GM23248 (cell line): ENCODE measurements around the gene NCOA5. TPM values are rescaled to one million over a fixed set of nuclear protein-coding genes. Genes with fewer than 3 reads are reported as not detected.

Experiments used
- DNase-seq: peaks from one replicate; pipeline ENCODE4 v3.0.0-alpha.2; 2015
- H2AFZ ChIP-seq: fragments of 200-600 bp; sonication (generic); 2 replicates; pipeline ENCODE4 v1.6.1; 2016; ENCODE audit warnings: antibody characterized with exemption
- H3F3A ChIP-seq: fragments of 200-600 bp; sonication (generic); 2 replicates; pipeline ENCODE4 v1.6.1; 2016; ENCODE audit warnings: mild to moderate bottlenecking, antibody characterized with exemption, mixed run types; ENCODE audit not compliant: insufficient read depth
- H3K27ac ChIP-seq: fragments of 200-600 bp; sonication (generic); 2 replicates; pipeline ENCODE4 v1.5.1; 2016; ENCODE audit warnings: mild to moderate bottlenecking
- H3K27me3 ChIP-seq: fragments of 200-600 bp; sonication (generic); replicated peaks from 2 replicates; pipeline ENCODE4 v1.6.1; 2016; ENCODE audit warnings: mild to moderate bottlenecking; ENCODE audit not compliant: insufficient read depth
- H3K36me3 ChIP-seq: fragments of 200-600 bp; sonication (generic); 2 replicates; pipeline ENCODE4 v1.6.1; 2016; ENCODE audit warnings: low read depth, mild to moderate bottlenecking
- H3K4me1 ChIP-seq: fragments of 200-600 bp; sonication (generic); 2 replicates; pipeline ENCODE4 v1.6.1; 2016; ENCODE audit warnings: mild to moderate bottlenecking; ENCODE audit not compliant: insufficient read depth
- H3K4me2 ChIP-seq: fragments of 200-600 bp; sonication (generic); one replicate; pipeline ENCODE4 v1.6.1; 2016; ENCODE audit warnings: mild to moderate bottlenecking; ENCODE audit not compliant: unreplicated experiment
- H3K4me3 ChIP-seq: fragments of 200-600 bp; sonication (generic); 2 replicates; pipeline ENCODE4 v1.5.1; 2016; ENCODE audit warnings: mild to moderate bottlenecking
- H3K79me2 ChIP-seq: fragments of 200-600 bp; sonication (generic); 2 replicates; pipeline ENCODE4 v1.6.1; 2016; ENCODE audit warnings: mild to moderate bottlenecking; ENCODE audit not compliant: insufficient read depth
- H3K9ac ChIP-seq: fragments of 200-600 bp; sonication (generic); 2 replicates; pipeline ENCODE4 v1.6.1; 2016; ENCODE audit warnings: mild to moderate bottlenecking
- H3K9me2 ChIP-seq: fragments of 200-600 bp; sonication (generic); 2 replicates; pipeline ENCODE4 v1.6.1; 2016; ENCODE audit warnings: mixed run types, mild to moderate bottlenecking, moderate library complexity; ENCODE audit not compliant: insufficient read depth
- H3K9me3 ChIP-seq: fragments of 200-600 bp; sonication (generic); one replicate; pipeline ENCODE4 v1.6.1; 2017; ENCODE audit warnings: low read depth
- H4K20me1 ChIP-seq: fragments of 200-600 bp; sonication (generic); 2 replicates; pipeline ENCODE4 v1.6.0; 2016; ENCODE audit not compliant: insufficient read depth
- EZH2 ChIP-seq: fragments of 200-600 bp; sonication (generic); IDR thresholded peaks from 2 replicates; pipeline ENCODE4 v1.6.1; 2018; ENCODE audit warnings: antibody characterized with exemption, mild to moderate bottlenecking; ENCODE audit not compliant: insufficient read depth, poor library complexity, severe bottlenecking
- EZH2phosphoT487 ChIP-seq: fragments of 200-600 bp; sonication (generic); IDR thresholded peaks from 2 replicates; pipeline ENCODE4 v1.6.1; 2018; ENCODE audit warnings: antibody characterized with exemption, moderate library complexity, mild to moderate bottlenecking, low read depth; ENCODE audit not compliant: insufficient read depth
- WGBS, 2 experiments: methylation state at CpG; one replicate each; pipeline ENCODE4 v1.1.6; 2015 to 2017; ENCODE audit warnings: low lambda C conversion rate in 2 of 2, low coverage in 1 of 2; ENCODE audit errors: missing lambda C conversion rate in 2 of 2; 5-methylcytosine and 5-hydroxymethylcytosine counted together
- in situ Hi-C: fragments of 300-500 bp; cut with MboI; formaldehyde crosslinking; loops from 2 replicates; pipeline ENCODE4 v1.15.0; 2020
- polyA plus RNA-seq: library from polyadenylated mRNA; unstranded; fragments of >200 nt; fragmentation: Nextera tagmentation; extraction: Ambion mirVana; gene quantifications from 2 replicates; pipeline ENCODE4 v1.2.1, GENCODE V29; 2016
- total RNA-seq: library from RNA; depleted of rRNA; stranded (reverse); fragments of >200 nt; shearing (Covaris generic); gene quantifications from 2 replicates; pipeline ENCODE4 v1.2.3, GENCODE V29; 2014

NCOA5 gene
- total and polyA plus RNA-seq, 2 experiments from 2014 or later, result 15.3 to 20.4 TPM

DNA sequence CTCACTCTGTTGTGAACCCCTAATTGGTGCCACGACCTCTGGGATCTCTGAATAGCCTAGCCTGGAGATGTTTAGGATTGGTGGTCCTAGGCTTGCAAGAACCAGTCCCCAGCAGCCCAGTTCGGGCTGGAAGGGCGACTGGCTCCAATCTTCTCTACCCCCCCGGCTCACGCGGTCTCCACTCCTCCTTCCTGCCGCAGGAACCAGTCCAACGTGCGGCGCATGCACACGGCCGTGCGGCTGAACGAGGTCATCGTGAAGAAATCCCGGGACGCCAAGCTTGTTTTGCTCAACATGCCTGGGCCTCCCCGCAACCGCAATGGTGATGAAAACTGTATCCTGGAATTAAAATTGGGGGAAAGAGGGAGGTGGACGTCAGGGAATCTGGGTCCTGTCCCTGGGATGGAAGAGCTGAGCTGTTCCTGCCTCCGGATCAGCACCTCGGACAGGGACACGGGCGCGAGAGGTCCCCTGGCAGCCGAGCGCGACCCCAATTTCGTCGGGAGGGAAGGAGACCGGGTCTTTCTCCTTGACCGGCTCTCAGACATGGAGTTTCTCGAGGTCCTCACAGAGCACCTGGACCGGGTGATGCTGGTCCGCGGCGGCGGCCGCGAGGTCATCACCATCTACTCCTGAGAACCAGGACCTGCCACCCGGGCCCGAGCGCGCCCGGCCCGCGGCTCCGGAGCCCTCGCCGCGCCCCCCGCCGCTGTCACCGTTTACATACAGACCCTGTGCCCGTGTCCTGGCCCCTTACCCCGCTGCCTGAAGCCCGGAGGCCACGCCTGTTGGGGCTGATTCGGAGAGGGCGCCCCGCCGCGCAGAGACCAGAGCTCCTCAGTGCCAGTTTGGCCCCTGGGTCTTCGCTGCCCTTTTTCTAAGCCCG lies 32.5 kb downstream of the NCOA5 start:
- Histone ChIP-seq H3K4me3 (peak overlapping the region; percentile 70), H3K9me3 (no peaks in the 10 kb centered on the region), H3F3A (0 out of 2 replicates have a peak, but pooled peaks cover 8% of the 10 kb centered on the region), H3K4me1 (peaks cover 7% of the 10 kb centered on the region; the same call in 1 of the 2 replicates), H3K79me2 (no peaks in the 10 kb centered on the region), H4K20me1 (no peaks in the 10 kb centered on the region), H3K4me2 (peak overlapping the region; percentile 83), H3K9me2 (no peaks in the 10 kb centered on the region), H3K9ac (no peak overlapping the region), H3K27ac (no peak overlapping the region), H3K36me3 (0 out of 2 replicates have a peak, but pooled peaks cover 3% of the 10 kb centered on the region), H3K27me3 (no peaks in the 10 kb centered on the region), H2AFZ (no peak overlapping the region)
- WGBS, 2 experiments, result 19 to 20% methylated on average over 47 to 49 of the region's 65 CpGs
- in situ Hi-C loops, result no loop called here
- peak; percentile 67 for DNase-seq
- no peak for TF ChIP-seq EZH2
- TF ChIP-seq EZH2phosphoT487, result no peak

DNA sequence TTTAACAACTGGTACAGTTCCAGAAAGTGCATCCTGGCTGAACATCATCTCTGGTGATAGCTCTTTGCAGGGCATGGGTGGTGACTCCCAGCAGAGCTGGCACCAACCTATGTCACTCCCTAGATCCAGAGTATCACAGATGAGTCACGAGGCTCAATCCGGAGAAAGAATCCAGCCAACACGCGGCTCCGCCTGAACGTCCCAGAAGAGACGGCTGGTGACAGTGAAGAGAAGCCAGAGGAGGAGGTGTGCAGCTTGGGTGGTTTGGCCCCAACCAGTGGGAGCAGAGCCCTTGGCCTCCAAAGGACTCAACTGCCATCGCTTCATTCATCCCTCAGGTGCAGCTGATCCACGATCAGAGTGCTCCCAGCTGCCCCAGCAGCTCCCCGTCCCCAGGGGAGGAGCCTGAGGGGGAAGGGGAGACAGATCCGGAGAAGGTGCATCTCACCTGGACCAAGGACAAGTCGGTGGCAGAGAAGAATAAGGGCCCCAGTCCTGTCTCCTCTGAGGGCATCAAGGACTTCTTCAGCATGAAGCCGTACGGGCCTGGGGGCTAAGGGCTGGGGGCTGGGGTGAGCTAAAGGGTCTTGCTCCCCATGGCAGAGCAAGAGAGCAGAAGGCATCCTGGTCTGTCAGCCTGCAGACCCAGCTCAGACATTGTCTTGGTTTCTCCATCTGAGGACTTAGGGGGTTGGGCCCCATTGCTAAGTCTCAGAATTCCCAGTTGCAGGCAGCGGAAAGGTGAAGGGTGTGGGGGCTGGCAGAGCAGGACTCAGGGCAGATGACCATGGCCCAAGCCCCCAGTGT lies 33.5 kb downstream of the NCOA5 start:
- WGBS, 2 experiments, result 49% methylated on average over 15 of the region's 15 CpGs
- H3F3A ChIP-seq, result 0 out of 2 replicates have a peak, but pooled peaks cover 8% of the 10 kb centered on the region
- TF ChIP-seq EZH2 (no peak), EZH2phosphoT487 (no peak)
- H3K4me3 ChIP-seq, result no peak overlapping the region
- H2AFZ ChIP-seq, result no peak overlapping the region
- H3K27me3 ChIP-seq, result no peaks in the 10 kb centered on the region
- H3K36me3 ChIP-seq, result 0 out of 2 replicates have a peak, but pooled peaks cover 1% of the 10 kb centered on the region
- no peak overlapping the region for H3K27ac ChIP-seq
- H3K4me1 ChIP-seq, result peaks cover 7% of the 10 kb centered on the region; the same call in 1 of the 2 replicates
- DNase-seq, result no peak
- in situ Hi-C loops, result no loop called here
- H4K20me1 ChIP-seq, result no peaks in the 10 kb centered on the region
- H3K9me2 ChIP-seq, result no peaks in the 10 kb centered on the region
- no peak overlapping the region for H3K9ac ChIP-seq
- no peak overlapping the region for H3K4me2 ChIP-seq
- no peaks in the 10 kb centered on the region for H3K9me3 ChIP-seq
- H3K79me2 ChIP-seq, result no peaks in the 10 kb centered on the region

DNA sequence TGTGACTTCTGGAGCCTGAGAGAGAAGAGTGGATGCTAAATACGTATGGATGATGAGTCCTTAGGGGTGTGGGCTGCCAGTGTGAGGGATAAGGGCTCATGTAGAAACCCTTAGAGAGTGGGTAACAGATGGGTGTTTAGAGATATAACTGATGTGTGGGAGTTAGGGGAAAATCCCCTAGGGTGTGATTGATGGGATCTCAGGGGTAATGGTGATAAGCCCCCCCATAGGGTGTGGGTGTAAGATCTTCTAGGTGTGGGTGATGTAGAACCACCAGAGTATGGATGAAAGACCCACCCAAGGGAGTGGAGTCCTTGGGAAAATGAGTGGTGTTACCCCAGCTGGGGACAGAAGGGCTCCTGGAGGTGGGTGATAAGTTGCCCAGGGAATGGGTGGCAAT lies 34.5 kb downstream of the NCOA5 start:
- Histone ChIP-seq H3K79me2 (no peaks in the 10 kb centered on the region), H3K9ac (no peak overlapping the region), H3K27me3 (no peaks in the 10 kb centered on the region), H3K36me3 (no peaks in the 10 kb centered on the region), H3K4me2 (no peak overlapping the region), H4K20me1 (no peaks in the 10 kb centered on the region), H3K4me3 (no peak overlapping the region), H3K27ac (no peak overlapping the region), H3K9me3 (no peaks in the 10 kb centered on the region), H3F3A (0 out of 2 replicates have a peak, but pooled peaks cover 8% of the 10 kb centered on the region), H2AFZ (no peak overlapping the region), H3K4me1 (peaks cover 7% of the 10 kb centered on the region; the same call in 1 of the 2 replicates), H3K9me2 (no peaks in the 10 kb centered on the region)
- TF ChIP-seq EZH2phosphoT487 (no peak), EZH2 (no peak)
- in situ Hi-C loops, result no loop called here
- no peak for DNase-seq
- 0% methylated on average over 1 of the region's 1 CpG for WGBS, 2 experiments

DNA sequence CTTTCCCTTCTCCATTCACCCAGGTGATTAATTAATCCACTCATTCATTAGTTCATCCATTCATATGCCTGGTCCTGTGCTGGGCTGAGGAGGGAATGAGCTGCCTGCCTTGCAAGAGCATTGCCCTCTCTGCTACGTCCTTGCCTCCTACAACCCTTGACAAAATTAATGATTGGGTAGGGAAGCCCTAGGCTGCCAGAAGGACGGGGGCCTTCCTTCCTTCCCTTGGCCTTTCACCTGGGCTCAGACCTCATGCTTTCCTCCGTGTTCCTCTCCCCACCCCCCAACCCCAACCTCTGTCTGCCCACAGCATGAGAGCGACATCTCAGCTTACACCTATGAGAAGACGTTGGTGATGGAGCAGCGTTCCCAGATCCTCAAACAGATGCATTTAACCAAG lies 35.2 kb downstream of the NCOA5 start:
- Histone ChIP-seq H3K4me3 (no peak overlapping the region), H3K9me2 (no peaks in the 10 kb centered on the region), H3K4me2 (no peak overlapping the region), H3K27me3 (no peaks in the 10 kb centered on the region), H3F3A (0 out of 2 replicates have a peak, but pooled peaks cover 3% of the 10 kb centered on the region), H3K27ac (no peak overlapping the region), H3K9me3 (no peaks in the 10 kb centered on the region), H3K36me3 (no peaks in the 10 kb centered on the region), H3K9ac (no peak overlapping the region), H4K20me1 (no peaks in the 10 kb centered on the region), H2AFZ (no peak overlapping the region), H3K4me1 (peaks cover 7% of the 10 kb centered on the region; the same call in 1 of the 2 replicates), H3K79me2 (no peaks in the 10 kb centered on the region)
- WGBS, 2 experiments, result 7 to 25% methylated on average over 4 to 6 of the region's 6 CpGs
- no peak for DNase-seq
- TF ChIP-seq EZH2phosphoT487, result no peak
- no peak for TF ChIP-seq EZH2
- in situ Hi-C loops, result no loop called here
